Stimulated activated CD8-positive, alpha-beta memory T cell treated with anti-CD3 and anti-CD28 coated beads, Interleukin-7, amount 100 ng/mL, for 48 hours (primary cell): ENCODE data around the gene KDM5A.

ENCODE experiments used
- DNase-seq, 2 donors: peaks; one replicate each; pipeline ENCODE4 v3.0.0-alpha.2; 2020; ENCODE audit warnings: low read depth in 1 of 2; ENCODE audit errors: extremely low read depth in 1 of 2

KDM5A gene

GRCh38 chr12:275812-276211 is 113.3 kb downstream of the KDM5A start:
- DNase-seq = no peak

GRCh38 chr12:273382-273781 is 115.7 kb downstream of the KDM5A start:
- DNase-seq = no peak

GRCh38 chr12:272942-273341 is 116.2 kb downstream of the KDM5A start:
- DNase-seq = no peak

GRCh38 chr12:271161-271560 is 118.0 kb downstream of the KDM5A start:
- DNase-seq = no peak

- DNase-seq = no peak
Observed at GRCh38 chr12:269191-269590, 119.9 kb downstream of the KDM5A start.

- DNase-seq = no peak
Observed at GRCh38 chr12:268483-268840, 120.7 kb downstream of the KDM5A start.

GRCh38 chr12:267581-268482 is 121.3 kb downstream of the KDM5A start:
- DNase-seq = no peak

- no peak for DNase-seq
Observed at GRCh38 chr12:265096-265495, 124.0 kb downstream of the KDM5A start.

GRCh38 chr12:264269-264668 is 124.9 kb downstream of the KDM5A start:
- DNase-seq = no peak

GRCh38 chr12:263574-263973 is 125.5 kb downstream of the KDM5A start:
- DNase-seq = no peak

- no peak for DNase-seq
Observed at GRCh38 chr12:262817-263216, 126.3 kb downstream of the KDM5A start, which contains the start of gene SLC6A13. Gene SLC6A13, minus strand, starts transcription at chr12:262836. Its CDS starts 2,784 bp downstream, at chr12:260052.

- DNase-seq = no peak
Observed at GRCh38 chr12:262113-262512, 127.0 kb downstream of the KDM5A start.

- DNase-seq = no peak
Observed at GRCh38 chr12:257521-258321, 131.4 kb downstream of the KDM5A start.

GRCh38 chr12:256958-257357 is 132.2 kb downstream of the KDM5A start:
- no peak for DNase-seq

- DNase-seq = no peak
Observed at GRCh38 chr12:256225-256624, 132.9 kb downstream of the KDM5A start.

GRCh38 chr12:254912-255311 is 134.2 kb downstream of the KDM5A start:
- DNase-seq = no peak

- DNase-seq = no peak
Observed at GRCh38 chr12:254039-254438, 135.1 kb downstream of the KDM5A start.

- no peak for DNase-seq
Observed at GRCh38 chr12:253116-253831, 135.8 kb downstream of the KDM5A start.

GRCh38 chr12:252636-253035 is 136.5 kb downstream of the KDM5A start:
- no peak for DNase-seq

GRCh38 chr12:247271-247670 is 141.8 kb downstream of the KDM5A start:
- DNase-seq = no peak

- no peak for DNase-seq
Observed at GRCh38 chr12:243381-243780, 145.7 kb downstream of the KDM5A start.
